NCI-H128 (cell line): ENCODE results near the gene PTCRA.
A peak's percentile ranks its signal among the peaks of the same experiment; 100 is the strongest.
"Not testable (repeated sequence)": the region's sequence is repeated elsewhere in the genome, so short reads cannot be mapped to it uniquely, and the experiment has no call there.

ENCODE experiments used
- DNase-seq: peaks from one replicate; lab custom pipeline; 2025; ENCODE audit not compliant: unreplicated experiment; lab: John Stamatoyannopoulos, UW

The PTCRA gene

GRCh38 chr6:42915732-42916131 is at the start of gene PTCRA:
TSS of gene PTCRA (plus strand) at chr6:42916053. CDS start at chr6:42916070, 17 bp downstream.
- DNase-seq, result no peak

GRCh38 chr6:42870145-42870936 is 45.5 kb upstream of the PTCRA start:
- no peak for DNase-seq

GRCh38 chr6:42871711-42872110 is 44.1 kb upstream of the PTCRA start:
- no peak for DNase-seq

- DNase-seq, result no peak
Observed at GRCh38 chr6:42873313-42873712, 42.5 kb upstream of the PTCRA start.

- no peak for DNase-seq
Observed at GRCh38 chr6:42877695-42878094, 38.2 kb upstream of the PTCRA start.

GRCh38 chr6:42879372-42880239 is 36.2 kb upstream of the PTCRA start, which contains the start of gene RPL7L1:
TSS of gene RPL7L1 (plus strand) at chr6:42879616. CDS start at chr6:42879911, 295 bp downstream.
- DNase-seq, result peak; percentile 82

GRCh38 chr6:42880240-42880817 is 35.5 kb upstream of the PTCRA start:
- not testable (repeated sequence) for DNase-seq

- not testable (repeated sequence) for DNase-seq
Observed at GRCh38 chr6:42880871-42881270, 35.0 kb upstream of the PTCRA start.

GRCh38 chr6:42885702-42886101 is 30.2 kb upstream of the PTCRA start:
- no peak for DNase-seq

GRCh38 chr6:42888201-42888600 is 27.7 kb upstream of the PTCRA start:
- DNase-seq, result not testable (repeated sequence)

- DNase-seq, result no peak
Observed at GRCh38 chr6:42889815-42890214, 26.0 kb upstream of the PTCRA start.

- DNase-seq, result peak; percentile 81
Observed at GRCh38 chr6:42890311-42891198, 25.3 kb upstream of the PTCRA start.

GRCh38 chr6:42891199-42891722 is 24.6 kb upstream of the PTCRA start:
- DNase-seq, result no peak

- DNase-seq, result not testable (repeated sequence)
Observed at GRCh38 chr6:42894041-42894828, 21.6 kb upstream of the PTCRA start.

- no peak for DNase-seq
Observed at GRCh38 chr6:42896178-42896719, 19.6 kb upstream of the PTCRA start.

GRCh38 chr6:42898891-42899361 is 16.9 kb upstream of the PTCRA start:
- DNase-seq, result peak; percentile 54

GRCh38 chr6:42899871-42900270 is 16.0 kb upstream of the PTCRA start:
- DNase-seq, result no peak

- DNase-seq, result peak; percentile 85
Observed at GRCh38 chr6:42901538-42901957, 14.3 kb upstream of the PTCRA start.
